ENCODE measurements around the gene PSD. TPM values are rescaled to one million over a fixed set of nuclear protein-coding genes. Genes with fewer than 3 reads are reported as not detected.
A peak's percentile ranks its signal among the peaks of the same experiment; 100 is the strongest.

The PSD gene
- total and polyA plus RNA-seq, 10 of the 15 experiments (the other 5 are each of a cell fraction or from before 2014, with no cell fraction given): 0.11 to 2.0 (median 0.49) TPM; not detected in 2

GRCh38 chr10:102394801-102395399, 23.7 kb downstream of the PSD start (continued):
- TF ChIP-seq RAD21 (IDR thresholded peaks at IDR 0.05; ENCODE audit: insufficient read depth, low read depth, low read length): no peak
- no peak; the same call in 1 of the 2 replicates for TF ChIP-seq CHD1 (IDR thresholded peaks at IDR 0.05; ENCODE audit: low read depth, low read length)
- TF ChIP-seq CTCF (IDR thresholded peaks at IDR 0.05 in 2 of 3, conservative IDR thresholded peaks at IDR 0.05 in 1 of 3; ENCODE audit: control insufficient read depth in 2 of 3, extremely low read depth in 1 of 3, insufficient read depth in 1 of 3, low read depth in 3 of 3, low read length in 3 of 3): no peak
- no peak for TF ChIP-seq HDAC2 (IDR thresholded peaks at IDR 0.05)
- no peak for TF ChIP-seq ZNF274 (IDR thresholded peaks at IDR 0.05; ENCODE audit: insufficient read depth, insufficient read length)
- peak; percentile 42; the same call in 1 of the 2 replicates for TF ChIP-seq LARP7 (IDR thresholded peaks at IDR 0.05)
- TF ChIP-seq USF1 (IDR thresholded peaks at IDR 0.05; ENCODE audit: borderline replicate concordance, extremely low read length, insufficient read depth, low read depth, low read length): no peak
- no peak for TF ChIP-seq PKNOX1 (IDR thresholded peaks at IDR 0.05)
- no peak for TF ChIP-seq ZBTB4 (CRISPR knock-in tag; IDR thresholded peaks at IDR 0.05)
- TF ChIP-seq POLR2A (IDR thresholded peaks at IDR 0.05; ENCODE audit: low read depth, low read length): peak; percentile 65
- TF ChIP-seq RUNX3 (IDR thresholded peaks at IDR 0.05; ENCODE audit: low read length): no peak
- no peak for TF ChIP-seq RELA (IDR thresholded peaks at IDR 0.05; ENCODE audit: borderline replicate concordance, partially characterized antibody)
- TF ChIP-seq SUZ12 (IDR thresholded peaks at IDR 0.05; ENCODE audit: unreplicated experiment): no peak
- no peak; the same call in none of the 2 replicates for TF ChIP-seq HDGF (IDR thresholded peaks at IDR 0.05)
- TF ChIP-seq, protein P1, sequence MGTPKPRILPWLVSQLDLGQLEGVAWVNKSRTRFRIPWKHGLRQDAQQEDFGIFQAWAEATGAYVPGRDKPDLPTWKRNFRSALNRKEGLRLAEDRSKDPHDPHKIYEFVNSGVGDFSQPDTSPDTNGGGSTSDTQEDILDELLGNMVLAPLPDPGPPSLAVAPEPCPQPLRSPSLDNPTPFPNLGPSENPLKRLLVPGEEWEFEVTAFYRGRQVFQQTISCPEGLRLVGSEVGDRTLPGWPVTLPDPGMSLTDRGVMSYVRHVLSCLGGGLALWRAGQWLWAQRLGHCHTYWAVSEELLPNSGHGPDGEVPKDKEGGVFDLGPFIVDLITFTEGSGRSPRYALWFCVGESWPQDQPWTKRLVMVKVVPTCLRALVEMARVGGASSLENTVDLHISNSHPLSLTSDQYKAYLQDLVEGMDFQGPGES (IDR thresholded peaks at IDR 0.05): no peak
- TF ChIP-seq SMAD1 (IDR thresholded peaks at IDR 0.05; ENCODE audit: low read depth, partially characterized antibody): no peak
- TF ChIP-seq IRF4 (IDR thresholded peaks at IDR 0.05; ENCODE audit: low read depth, low read length): no peak
- TF ChIP-seq, protein P2, sequence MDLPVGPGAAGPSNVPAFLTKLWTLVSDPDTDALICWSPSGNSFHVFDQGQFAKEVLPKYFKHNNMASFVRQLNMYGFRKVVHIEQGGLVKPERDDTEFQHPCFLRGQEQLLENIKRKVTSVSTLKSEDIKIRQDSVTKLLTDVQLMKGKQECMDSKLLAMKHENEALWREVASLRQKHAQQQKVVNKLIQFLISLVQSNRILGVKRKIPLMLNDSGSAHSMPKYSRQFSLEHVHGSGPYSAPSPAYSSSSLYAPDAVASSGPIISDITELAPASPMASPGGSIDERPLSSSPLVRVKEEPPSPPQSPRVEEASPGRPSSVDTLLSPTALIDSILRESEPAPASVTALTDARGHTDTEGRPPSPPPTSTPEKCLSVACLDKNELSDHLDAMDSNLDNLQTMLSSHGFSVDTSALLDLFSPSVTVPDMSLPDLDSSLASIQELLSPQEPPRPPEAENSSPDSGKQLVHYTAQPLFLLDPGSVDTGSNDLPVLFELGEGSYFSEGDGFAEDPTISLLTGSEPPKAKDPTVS (IDR thresholded peaks at IDR 0.05; ENCODE audit: low read depth, low read length): no peak

Measured in GM12878 (cell line).